SU-DHL-6 (cell line): ENCODE results near the gene CALHM1.

ENCODE experiments used
- CTCF ChIP-seq: fragments of 200-600 bp; sonication (generic); IDR thresholded peaks from one replicate; pipeline ENCODE4 v1.5.1; 2017; ENCODE audit warnings: antibody characterized with exemption, mild to moderate bottlenecking, low read length, moderate library complexity; ENCODE audit not compliant: insufficient read depth, poor library complexity, severe bottlenecking
- EZH2phosphoT487 ChIP-seq: fragments of 200-600 bp; sonication (generic), shearing (Covaris generic); conservative IDR thresholded peaks from 2 replicates; pipeline ENCODE4 v1.6.1; 2018; ENCODE audit warnings: mild to moderate bottlenecking, antibody characterized with exemption, low read length, moderate library complexity, mixed read lengths

- TF ChIP-seq CTCF (no peak), EZH2phosphoT487 (no peak)
Measured at GRCh38 chr10:103457896-103458583, 660 bp downstream of the CALHM1 start.
